Hindlimb muscle (tissue), 1 donor: ENCODE results near the gene AKNAD1. TPM values are rescaled to one million over a fixed set of nuclear protein-coding genes. Genes with fewer than 3 reads are reported as not detected.

Experiments used
- DNase-seq: peaks from one replicate; pipeline ENCODE4 v3.0.0-alpha.2; 2013
- polyA plus RNA-seq: library from polyadenylated mRNA; unstranded; fragments of 120-200 nt; gene quantifications from one replicate; pipeline ENCODE4 v1.2.1, GENCODE V29; 2013; ENCODE audit not compliant: insufficient read length

The AKNAD1 gene
- polyA plus RNA-seq, 1 donor: 2.8 TPM

DNA sequence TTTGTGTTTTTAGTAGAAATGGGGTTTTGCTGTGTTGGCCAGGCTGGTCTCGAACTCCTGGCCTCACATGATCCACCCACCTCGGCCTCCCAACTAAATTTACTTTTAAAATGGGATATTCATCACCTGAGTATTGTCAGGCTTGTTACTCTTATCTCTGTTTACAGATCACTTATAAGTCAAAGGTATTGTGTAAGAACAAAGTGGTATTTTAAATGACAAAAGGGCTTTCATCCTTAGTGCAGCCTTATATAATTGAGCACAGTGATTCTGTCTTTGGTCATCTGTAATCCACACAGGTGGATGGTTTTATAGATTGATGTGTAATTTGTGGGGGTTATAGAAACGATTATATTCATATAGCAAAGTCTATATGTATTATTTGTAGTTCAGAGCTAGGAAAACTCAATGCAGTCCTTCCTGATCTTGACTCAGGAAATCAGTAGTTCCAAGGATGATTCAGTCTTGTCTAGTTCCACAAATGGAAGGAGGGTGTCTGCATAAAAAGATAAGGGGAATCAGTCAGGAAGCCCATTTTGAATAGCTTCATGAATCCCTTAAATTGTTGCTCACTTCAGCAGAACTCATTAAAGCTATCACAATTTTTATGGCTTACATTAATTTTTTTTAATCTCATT lies 75.8 kb downstream of the AKNAD1 start:
- no peak for DNase-seq

DNA sequence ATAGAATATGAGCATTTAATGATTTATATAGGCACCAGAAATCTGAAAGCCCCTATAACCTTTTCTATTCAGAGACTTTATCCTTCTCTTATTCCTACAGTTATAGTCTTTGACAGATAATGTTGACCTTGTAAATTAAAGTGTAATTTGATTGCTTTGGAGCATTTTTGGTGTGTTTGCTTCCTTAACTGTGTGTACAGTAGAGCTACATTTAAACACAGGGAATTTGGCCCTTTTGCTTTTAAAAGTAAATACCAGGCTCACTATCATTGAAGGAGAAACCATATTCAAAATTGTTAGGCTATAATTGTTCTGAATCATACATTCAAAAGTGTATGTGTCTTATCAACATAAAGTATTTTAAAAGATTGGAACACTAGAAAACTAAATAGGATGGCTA lies 77.4 kb downstream of the AKNAD1 start:
- no peak for DNase-seq

DNA sequence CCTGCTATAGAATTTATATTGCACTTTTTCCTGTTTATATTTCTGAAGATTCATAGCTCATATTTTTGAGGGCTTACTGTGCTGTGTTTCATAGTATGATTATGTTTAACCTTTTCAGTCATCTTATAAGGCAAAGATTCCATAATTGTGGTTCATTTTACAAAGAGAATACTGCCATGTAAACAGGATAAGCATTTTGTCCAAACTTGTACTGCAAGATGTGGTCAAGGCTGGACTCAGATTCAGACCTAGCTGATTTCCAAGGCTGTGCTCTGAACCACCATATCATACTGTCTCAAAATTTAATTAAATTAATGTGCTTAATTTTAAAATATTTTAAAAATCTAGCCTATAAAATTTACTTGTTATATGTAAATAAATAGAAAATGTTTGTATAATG lies 79.1 kb downstream of the AKNAD1 start:
- DNase-seq: no peak

DNA sequence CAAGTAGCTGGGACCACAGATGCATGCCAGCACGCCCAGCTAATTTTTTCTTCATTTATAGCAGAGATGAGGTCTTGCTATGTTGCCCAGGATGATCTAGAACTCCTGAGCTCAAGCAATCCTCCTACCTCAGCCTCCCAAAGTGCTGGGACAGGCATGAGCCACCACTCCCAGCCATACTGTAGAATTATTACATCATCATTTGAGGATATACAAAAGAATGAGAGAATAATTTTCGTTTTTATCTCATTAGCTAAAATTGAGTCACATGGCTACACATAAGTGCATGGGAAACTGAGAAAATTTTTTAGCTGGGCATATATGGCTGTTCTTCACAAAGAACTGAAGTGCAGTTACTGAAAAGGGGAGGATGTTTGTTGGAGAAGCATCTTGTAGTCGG lies 89.2 kb downstream of the AKNAD1 start:
- DNase-seq: no peak

DNA sequence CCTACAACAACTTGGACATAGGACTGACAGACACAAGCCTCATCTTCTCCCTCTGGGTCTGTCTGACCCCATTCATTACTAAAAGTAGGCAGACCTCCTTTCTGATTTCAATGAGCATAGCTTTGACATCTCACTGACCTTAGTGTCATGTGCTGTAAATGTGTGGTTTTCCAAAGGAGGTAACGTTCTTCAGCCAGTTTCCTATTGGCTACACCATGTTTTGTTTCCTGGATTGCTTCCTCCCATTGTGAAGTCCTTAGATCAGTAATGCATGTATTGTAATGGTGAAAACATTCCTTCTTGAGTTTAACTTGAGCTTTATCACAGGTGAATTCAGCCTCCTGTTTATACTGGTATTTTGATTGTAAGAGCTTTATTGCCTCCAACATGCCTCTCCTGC lies 89.8 kb downstream of the AKNAD1 start:
- no peak for DNase-seq

Other genes starting within 250 kb of the AKNAD1 start
- gene HENMT1, start 196.0 kb downstream of the AKNAD1 start, polyA plus RNA-seq: 20.4 TPM
- gene PRPF38B, start 164.8 kb downstream of the AKNAD1 start, polyA plus RNA-seq: 42.2 TPM
- gene FNDC7, start 144.2 kb downstream of the AKNAD1 start, polyA plus RNA-seq: not detected
- gene STXBP3, start 110.4 kb downstream of the AKNAD1 start, polyA plus RNA-seq: 26.8 TPM
- gene GPSM2, start 19.9 kb upstream of the AKNAD1 start, polyA plus RNA-seq: 27.9 TPM
- 34.0 TPM for gene CLCC1, start 106.4 kb upstream of the AKNAD1 start, polyA plus RNA-seq
- 10.8 TPM for gene WDR47, start 185.0 kb upstream of the AKNAD1 start, polyA plus RNA-seq
- 34.1 TPM for gene TAF13, start 218.9 kb upstream of the AKNAD1 start, polyA plus RNA-seq
- 39.5 TPM for gene TMEM167B, start 233.7 kb upstream of the AKNAD1 start, polyA plus RNA-seq